Neural crest cell (in vitro differentiated cells): ENCODE data around the gene CLSTN2. TPM values are rescaled to one million over a fixed set of nuclear protein-coding genes. Genes with fewer than 3 reads are reported as not detected.

Source experiments
- DNase-seq: peaks from one replicate; pipeline ENCODE4 v3.0.0; 2021; ENCODE audit warnings: low read depth, mixed read lengths, low spot score
- H3K27ac Mint-ChIP-seq: one replicate; pipeline ENCODE4 v1.8.0; 2021; ENCODE audit warnings: mild to moderate bottlenecking, mixed read lengths; ENCODE audit not compliant: unreplicated experiment
- H3K27me3 Mint-ChIP-seq: 2 replicates; pipeline ENCODE4 v1.8.0; 2021; ENCODE audit warnings: low read depth, mild to moderate bottlenecking, mixed read lengths
- H3K36me3 Mint-ChIP-seq: 2 replicates; pipeline ENCODE4 v1.8.0; 2021; ENCODE audit warnings: low read depth, mild to moderate bottlenecking, mixed read lengths
- H3K4me1 Mint-ChIP-seq: 2 replicates; pipeline ENCODE4 v1.8.0; 2021; ENCODE audit warnings: mixed read lengths
- H3K4me3 Mint-ChIP-seq: one replicate; pipeline ENCODE4 v1.8.0; 2021; ENCODE audit warnings: mild to moderate bottlenecking, mixed read lengths
- H3K9me3 Mint-ChIP-seq: 2 replicates; pipeline ENCODE4 v1.8.0; 2021; ENCODE audit warnings: mixed read lengths
- total RNA-seq: library from RNA; stranded (reverse); gene quantifications from 2 replicates; pipeline ENCODE4 v1.2.1, GENCODE V29; 2021
- TF ChIP-seq, protein P1 (sequence below): fragments of 200-600 bp; sonication (generic); conservative IDR thresholded peaks from 2 replicates; pipeline ENCODE4 v1.5.0; 2021; ENCODE audit warnings: antibody characterized with exemption, mild to moderate bottlenecking

Gene CLSTN2
- total RNA-seq, 1 donor from 2014 or later, result 1.9 TPM

DNA sequence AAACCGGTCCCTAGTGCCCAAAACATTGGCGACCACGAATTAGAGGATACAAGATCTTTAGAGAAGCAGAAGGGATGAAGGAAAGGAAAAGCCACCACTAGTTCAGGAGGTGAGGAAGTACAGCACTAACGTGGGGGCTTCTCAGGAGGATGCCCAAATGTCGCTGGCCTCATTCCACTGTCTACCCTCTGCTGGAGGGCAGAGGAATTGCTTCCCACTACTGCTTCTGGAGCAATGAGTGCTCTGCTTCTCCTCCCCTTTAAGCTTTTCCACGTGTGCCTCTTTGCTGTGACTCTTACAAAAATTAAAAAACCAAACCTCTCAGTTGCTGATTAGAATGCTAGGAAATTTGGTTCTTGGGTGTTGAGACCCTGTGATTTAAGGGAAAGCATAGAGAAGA is 281.3 kb downstream of the CLSTN2 start:
- TF ChIP-seq, protein P1, sequence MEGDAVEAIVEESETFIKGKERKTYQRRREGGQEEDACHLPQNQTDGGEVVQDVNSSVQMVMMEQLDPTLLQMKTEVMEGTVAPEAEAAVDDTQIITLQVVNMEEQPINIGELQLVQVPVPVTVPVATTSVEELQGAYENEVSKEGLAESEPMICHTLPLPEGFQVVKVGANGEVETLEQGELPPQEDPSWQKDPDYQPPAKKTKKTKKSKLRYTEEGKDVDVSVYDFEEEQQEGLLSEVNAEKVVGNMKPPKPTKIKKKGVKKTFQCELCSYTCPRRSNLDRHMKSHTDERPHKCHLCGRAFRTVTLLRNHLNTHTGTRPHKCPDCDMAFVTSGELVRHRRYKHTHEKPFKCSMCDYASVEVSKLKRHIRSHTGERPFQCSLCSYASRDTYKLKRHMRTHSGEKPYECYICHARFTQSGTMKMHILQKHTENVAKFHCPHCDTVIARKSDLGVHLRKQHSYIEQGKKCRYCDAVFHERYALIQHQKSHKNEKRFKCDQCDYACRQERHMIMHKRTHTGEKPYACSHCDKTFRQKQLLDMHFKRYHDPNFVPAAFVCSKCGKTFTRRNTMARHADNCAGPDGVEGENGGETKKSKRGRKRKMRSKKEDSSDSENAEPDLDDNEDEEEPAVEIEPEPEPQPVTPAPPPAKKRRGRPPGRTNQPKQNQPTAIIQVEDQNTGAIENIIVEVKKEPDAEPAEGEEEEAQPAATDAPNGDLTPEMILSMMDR, result peak; percentile 44
- Mint-ChIP-seq H3K36me3 (no peaks in the 10 kb centered on the region), H3K4me3 (no peak overlapping the region), H3K4me1 (no peaks in the 10 kb centered on the region), H3K9me3 (peaks cover 4% of the 10 kb centered on the region), H3K27me3 (no peaks in the 10 kb centered on the region), H3K27ac (no peak overlapping the region)
- DNase-seq, result no peak

DNA sequence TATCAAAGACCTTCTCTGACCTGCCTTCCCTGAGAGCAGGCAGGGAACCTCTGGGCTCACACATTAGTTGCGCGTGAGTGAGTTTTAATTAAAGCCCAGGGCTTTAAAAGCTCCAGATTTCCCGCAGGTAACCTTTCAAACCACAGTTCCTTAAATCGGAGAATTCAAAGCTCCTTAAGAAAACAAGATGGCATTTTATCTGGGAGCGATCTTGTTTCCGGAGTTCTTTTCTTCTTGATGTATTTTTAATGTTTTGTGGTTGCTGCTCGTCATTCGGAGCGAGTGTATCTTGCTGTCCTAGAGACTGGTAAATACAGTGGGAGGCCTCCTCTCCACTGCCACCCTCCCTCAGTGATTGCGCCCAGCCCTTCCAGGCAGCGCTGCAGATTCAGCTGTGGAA is 284.3 kb downstream of the CLSTN2 start:
- no peak for DNase-seq
- H3K9me3 Mint-ChIP-seq, result peaks cover 6% of the 10 kb centered on the region
- peak overlapping the region; percentile 64 for H3K27ac Mint-ChIP-seq

DNA sequence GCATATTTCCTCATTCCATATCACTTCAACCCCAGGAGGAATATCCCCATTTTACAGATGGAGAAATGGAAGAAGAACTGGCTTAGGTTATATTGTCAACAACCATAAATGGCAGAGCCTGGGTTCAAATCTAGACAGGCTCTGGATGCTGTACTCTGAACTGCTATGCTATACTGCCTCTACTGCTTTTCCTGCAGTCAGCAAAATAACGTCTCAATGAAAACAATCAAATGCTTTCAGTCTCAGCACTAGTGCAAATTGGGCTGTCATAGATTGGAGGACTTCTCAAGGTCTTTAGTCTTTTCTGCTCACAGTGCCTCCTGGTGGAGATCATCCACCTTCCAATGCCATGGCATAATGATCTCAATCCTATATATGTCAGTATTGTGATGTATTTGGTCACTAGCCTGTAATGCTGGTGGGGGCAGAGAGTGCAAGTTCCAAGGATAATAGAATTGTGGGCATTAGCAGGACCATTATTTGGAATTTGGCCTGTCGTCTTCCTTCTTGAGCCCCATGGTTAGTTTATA is 285.0 kb downstream of the CLSTN2 start:
- Mint-ChIP-seq H3K27ac (no peak overlapping the region), H3K9me3 (peaks cover 6% of the 10 kb centered on the region), H3K4me3 (no peak overlapping the region), H3K4me1 (no peaks in the 10 kb centered on the region), H3K36me3 (no peaks in the 10 kb centered on the region), H3K27me3 (no peaks in the 10 kb centered on the region)
- DNase-seq, result no peak
- TF ChIP-seq, protein P1, result peak; percentile 40

More for the DNA sequence above, 284.3 kb downstream of the CLSTN2 start:
- no peaks in the 10 kb centered on the region for H3K27me3 Mint-ChIP-seq
- TF ChIP-seq, protein P1, result no peak
- no peaks in the 10 kb centered on the region for H3K4me1 Mint-ChIP-seq
- no peak overlapping the region for H3K4me3 Mint-ChIP-seq
- H3K36me3 Mint-ChIP-seq, result no peaks in the 10 kb centered on the region

DNA sequence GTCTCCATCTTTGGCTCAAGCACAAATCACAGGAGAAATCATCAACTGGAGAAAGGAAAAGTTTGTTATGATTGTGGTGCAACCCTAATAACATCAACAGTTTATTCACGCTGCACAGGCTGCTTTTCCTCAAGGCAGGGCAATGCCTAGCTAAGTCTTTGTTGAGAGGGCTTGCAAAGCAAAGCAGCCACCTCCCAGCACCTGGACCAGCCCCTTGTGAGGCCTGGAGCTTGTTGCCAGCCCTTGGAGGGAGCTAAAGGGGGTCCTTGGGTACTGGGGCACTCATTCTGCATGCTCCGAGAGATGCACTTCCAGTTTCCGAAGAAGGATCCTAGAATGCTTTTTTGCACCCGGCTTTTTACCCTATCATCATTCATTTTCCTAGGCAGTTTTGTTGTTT is 288.2 kb downstream of the CLSTN2 start:
- H3K27ac Mint-ChIP-seq, result no peak overlapping the region
- peaks cover 8% of the 10 kb centered on the region for H3K9me3 Mint-ChIP-seq
- no peaks in the 10 kb centered on the region for H3K27me3 Mint-ChIP-seq
- TF ChIP-seq, protein P1, result no peak
- H3K36me3 Mint-ChIP-seq, result no peaks in the 10 kb centered on the region
- H3K4me3 Mint-ChIP-seq, result no peak overlapping the region
- DNase-seq, result no peak
- H3K4me1 Mint-ChIP-seq, result no peaks in the 10 kb centered on the region

DNA sequence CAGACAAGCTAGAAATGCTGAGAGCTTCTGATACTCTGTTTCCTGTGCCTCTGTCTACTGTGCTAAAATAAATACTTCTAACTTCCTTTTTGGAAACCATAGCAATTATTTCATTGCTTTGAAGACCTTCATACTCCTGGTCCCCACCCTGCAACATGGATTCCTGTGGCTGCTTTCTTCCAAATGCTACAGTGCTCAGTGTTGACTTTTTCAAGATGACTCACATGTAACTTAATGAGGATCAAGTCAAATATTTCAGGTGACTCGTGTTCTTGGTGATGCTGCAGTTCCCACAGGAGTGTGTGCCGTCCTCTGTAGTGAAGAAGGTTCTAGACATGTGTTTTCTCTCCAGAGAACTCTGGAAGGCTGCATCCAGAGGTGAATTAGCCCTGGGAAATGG is 288.6 kb downstream of the CLSTN2 start:
- Mint-ChIP-seq H3K9me3 (peaks cover 13% of the 10 kb centered on the region), H3K27ac (no peak overlapping the region), H3K36me3 (no peaks in the 10 kb centered on the region), H3K4me1 (no peaks in the 10 kb centered on the region), H3K27me3 (no peaks in the 10 kb centered on the region), H3K4me3 (no peak overlapping the region)
- TF ChIP-seq, protein P1, result no peak
- DNase-seq, result no peak

DNA sequence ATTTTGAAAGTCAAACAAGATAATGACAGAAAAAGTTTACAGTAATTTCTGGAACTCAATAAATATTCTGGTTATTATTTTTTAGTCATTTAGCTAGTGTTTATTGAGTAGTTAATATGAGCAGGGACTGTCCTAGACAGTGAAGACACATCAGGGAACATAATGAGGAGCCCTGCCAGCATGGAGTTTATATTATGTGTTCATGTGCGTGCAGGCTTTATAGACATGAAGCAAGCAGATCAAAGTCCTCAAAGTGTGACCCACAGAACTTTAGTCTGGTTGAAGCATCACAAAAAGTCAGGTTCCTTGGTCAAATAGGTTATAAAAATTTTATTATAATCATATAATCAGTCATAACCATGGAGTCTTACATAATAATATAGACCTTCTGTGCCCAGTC is 289.3 kb downstream of the CLSTN2 start:
- TF ChIP-seq, protein P1, result no peak
- H3K4me1 Mint-ChIP-seq, result no peaks in the 10 kb centered on the region

More for the DNA sequence above, 289.3 kb downstream of the CLSTN2 start:
- Mint-ChIP-seq H3K4me3 (no peak overlapping the region), H3K36me3 (no peaks in the 10 kb centered on the region), H3K27me3 (no peaks in the 10 kb centered on the region), H3K9me3 (peaks cover 15% of the 10 kb centered on the region), H3K27ac (no peak overlapping the region)
- DNase-seq, result no peak
